ENCODE data around the gene CCDC157. TPM values are rescaled to one million over a fixed set of nuclear protein-coding genes. Genes with fewer than 3 reads are reported as not detected.

Gene CCDC157
- total RNA-seq, 1 donor from 2014 or later: 0.53 TPM

DNA sequence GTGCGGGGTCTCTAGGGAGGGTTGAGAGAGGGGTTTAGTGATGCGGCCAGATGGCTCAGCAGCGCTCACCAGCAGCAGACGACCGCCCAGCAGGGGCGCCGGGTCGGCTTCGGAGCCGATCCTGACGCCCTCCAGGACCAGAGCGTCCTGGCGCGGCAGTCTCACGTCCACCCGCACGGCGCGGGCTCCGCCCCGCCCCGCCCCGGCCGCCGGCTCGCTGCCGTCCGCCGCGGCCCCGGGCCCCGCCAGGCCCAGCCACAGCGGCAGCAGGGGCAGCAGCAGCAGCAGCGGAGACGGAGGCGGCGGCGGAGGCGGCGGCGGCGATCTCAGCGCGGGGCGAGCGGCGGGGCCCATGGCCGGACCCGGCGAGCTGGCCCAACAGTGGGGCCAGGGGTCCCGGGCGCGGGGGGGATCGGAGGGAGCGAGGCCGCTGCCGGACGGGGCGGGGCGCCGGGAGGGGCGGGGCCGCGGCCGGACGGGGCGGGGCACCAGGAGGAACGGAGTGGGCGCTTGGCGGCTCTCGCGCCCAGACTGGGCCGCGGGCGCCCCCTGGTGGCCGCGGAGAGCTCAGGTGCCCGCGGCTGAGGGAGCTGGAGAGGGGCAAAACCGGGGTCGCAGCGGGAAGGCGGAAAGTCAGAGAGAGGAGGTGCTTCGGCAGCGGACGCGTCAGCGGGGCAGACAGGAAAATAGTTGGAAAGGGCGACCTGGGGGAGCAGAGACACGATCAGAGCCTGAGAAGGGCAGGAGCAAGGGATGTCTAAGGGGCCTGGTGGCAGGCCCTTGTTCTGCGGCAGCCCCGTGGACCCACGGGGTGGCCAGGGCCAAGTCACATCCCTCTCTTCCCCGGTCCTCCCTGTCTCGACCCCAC, 30.4 kb downstream of the CCDC157 start, which contains the start of gene RNF215:
Gene RNF215 (minus strand): TSS at position 452 of the 868 bp plus-strand sequence. CDS start 98 bp downstream, at position 354.
- DNase-seq (ENCODE audit: low read depth): peak; percentile 27
- FAIRE-seq: no peak
- Histone ChIP-seq H3K27me3 (ENCODE audit: control insufficient read depth, insufficient read depth, low read length) (no peaks in the 10 kb centered on the region), H3K36me3 (ENCODE audit: control insufficient read depth, insufficient read depth, low read length) (peaks cover 1% of the 10 kb centered on the region), H3K4me3 (ENCODE audit: low read depth, low read length) (peak within 1 kb of the TSS; percentile 51)
- TF ChIP-seq, protein P1, sequence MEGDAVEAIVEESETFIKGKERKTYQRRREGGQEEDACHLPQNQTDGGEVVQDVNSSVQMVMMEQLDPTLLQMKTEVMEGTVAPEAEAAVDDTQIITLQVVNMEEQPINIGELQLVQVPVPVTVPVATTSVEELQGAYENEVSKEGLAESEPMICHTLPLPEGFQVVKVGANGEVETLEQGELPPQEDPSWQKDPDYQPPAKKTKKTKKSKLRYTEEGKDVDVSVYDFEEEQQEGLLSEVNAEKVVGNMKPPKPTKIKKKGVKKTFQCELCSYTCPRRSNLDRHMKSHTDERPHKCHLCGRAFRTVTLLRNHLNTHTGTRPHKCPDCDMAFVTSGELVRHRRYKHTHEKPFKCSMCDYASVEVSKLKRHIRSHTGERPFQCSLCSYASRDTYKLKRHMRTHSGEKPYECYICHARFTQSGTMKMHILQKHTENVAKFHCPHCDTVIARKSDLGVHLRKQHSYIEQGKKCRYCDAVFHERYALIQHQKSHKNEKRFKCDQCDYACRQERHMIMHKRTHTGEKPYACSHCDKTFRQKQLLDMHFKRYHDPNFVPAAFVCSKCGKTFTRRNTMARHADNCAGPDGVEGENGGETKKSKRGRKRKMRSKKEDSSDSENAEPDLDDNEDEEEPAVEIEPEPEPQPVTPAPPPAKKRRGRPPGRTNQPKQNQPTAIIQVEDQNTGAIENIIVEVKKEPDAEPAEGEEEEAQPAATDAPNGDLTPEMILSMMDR (IDR thresholded peaks at IDR 0.05; ENCODE audit: insufficient read depth, low read length, severe bottlenecking): peak; percentile 87

DNA sequence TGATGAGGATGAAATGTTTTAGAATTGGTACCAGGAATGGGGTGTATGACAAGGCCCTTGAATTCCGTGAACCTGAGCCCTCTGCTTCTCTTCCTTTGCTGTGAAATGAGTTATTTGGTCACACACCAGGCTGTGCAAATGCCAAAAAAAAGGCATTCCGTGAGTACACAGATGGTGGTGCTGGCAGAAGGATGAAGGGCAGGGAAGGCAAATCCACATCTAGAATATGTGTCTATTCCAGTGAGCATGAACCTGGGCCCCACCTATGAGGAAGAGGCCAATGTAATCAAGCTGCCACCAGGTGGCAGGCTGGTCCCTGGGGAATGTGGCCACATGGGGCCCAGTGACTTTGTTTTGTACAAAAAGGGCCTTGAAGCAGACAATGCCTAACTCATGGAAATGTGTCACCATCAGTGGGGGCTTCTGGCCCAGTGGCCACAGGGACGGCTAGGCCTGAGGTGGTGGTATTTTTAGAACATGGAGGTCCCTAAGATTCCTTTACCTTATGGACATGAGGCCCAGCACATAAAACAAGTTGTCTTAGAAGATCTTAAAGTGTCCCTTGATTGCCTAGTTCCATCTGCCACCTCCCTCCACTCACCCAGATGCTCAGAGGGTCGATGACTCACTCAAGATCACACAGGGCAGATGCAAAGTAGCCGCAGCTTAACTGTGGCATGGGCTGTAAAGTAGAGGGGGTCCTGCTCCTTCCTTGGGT, 34.3 kb downstream of the CCDC157 start:
- DNase-seq (ENCODE audit: low read depth): peak; percentile 61
- peak; percentile 84 for FAIRE-seq
- no peaks in the 10 kb centered on the region for H3K27me3 ChIP-seq (ENCODE audit: control insufficient read depth, insufficient read depth, low read length)
- no peak overlapping the region for H3K4me3 ChIP-seq (ENCODE audit: low read depth, low read length)
- TF ChIP-seq, protein P1 (IDR thresholded peaks at IDR 0.05; ENCODE audit: insufficient read depth, low read length, severe bottlenecking): peak; percentile 88
- H3K36me3 ChIP-seq (ENCODE audit: control insufficient read depth, insufficient read depth, low read length): no peaks in the 10 kb centered on the region

DNA sequence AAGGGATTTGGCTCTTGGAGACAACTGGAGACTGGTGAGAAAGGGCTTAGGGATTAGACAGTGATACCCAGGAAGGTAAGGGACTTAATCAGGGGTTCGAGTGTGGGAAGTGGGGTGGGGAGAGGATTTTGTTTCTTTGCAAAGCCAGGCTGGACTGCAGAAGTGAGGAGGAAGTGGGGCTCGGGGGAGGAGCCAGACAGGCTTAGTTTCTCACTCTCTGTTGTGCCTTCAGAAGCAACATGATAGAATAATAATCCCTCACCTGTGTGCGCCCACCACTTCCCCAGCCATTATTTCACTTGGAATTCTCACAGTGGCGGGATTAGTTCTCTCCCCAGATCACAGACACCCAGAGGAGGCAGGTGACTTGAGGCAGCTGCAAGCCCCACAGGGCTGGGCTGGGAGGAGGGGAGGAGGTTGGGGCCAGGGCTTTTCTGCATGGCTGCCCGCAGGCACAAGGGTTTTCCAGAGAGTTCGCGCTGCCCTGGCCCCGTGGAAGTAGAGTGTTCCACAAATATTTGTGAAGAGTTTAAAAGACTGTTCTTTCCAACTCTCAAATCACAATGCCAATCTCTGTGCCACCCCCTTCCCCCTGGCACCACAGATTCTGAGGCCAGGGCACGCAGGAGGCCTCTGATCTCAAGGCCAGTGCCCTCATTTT, 36.0 kb downstream of the CCDC157 start:
- no peak for FAIRE-seq
- TF ChIP-seq, protein P1 (IDR thresholded peaks at IDR 0.05; ENCODE audit: insufficient read depth, low read length, severe bottlenecking): no peak
- H3K36me3 ChIP-seq (ENCODE audit: control insufficient read depth, insufficient read depth, low read length): no peaks in the 10 kb centered on the region
- H3K4me3 ChIP-seq (ENCODE audit: low read depth, low read length): no peak overlapping the region
- no peaks in the 10 kb centered on the region for H3K27me3 ChIP-seq (ENCODE audit: control insufficient read depth, insufficient read depth, low read length)
- no peak for DNase-seq (ENCODE audit: low read depth)

DNA sequence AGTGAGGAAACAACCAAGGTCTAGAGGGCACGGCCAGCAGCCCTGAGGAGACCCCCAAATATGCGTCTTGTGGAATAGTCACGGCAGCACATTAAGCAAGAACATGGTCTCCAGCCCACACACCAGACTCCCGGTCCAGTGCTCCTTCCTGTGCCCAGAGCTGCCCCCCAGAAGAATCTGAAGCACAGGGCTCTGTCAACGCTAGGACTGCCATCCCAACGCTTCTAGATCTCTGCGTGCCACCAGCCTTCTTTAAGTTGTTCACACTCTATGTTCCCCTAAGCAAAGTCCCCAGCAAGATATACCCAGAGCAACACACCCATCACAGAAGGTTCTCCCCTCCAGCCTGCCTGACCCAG, 36.5 kb downstream of the CCDC157 start:
- no peaks in the 10 kb centered on the region for H3K36me3 ChIP-seq (ENCODE audit: control insufficient read depth, insufficient read depth, low read length)
- no peak for DNase-seq (ENCODE audit: low read depth)
- no peak for FAIRE-seq
- no peak overlapping the region for H3K4me3 ChIP-seq (ENCODE audit: low read depth, low read length)
- TF ChIP-seq, protein P1 (IDR thresholded peaks at IDR 0.05; ENCODE audit: insufficient read depth, low read length, severe bottlenecking): no peak
- no peaks in the 10 kb centered on the region for H3K27me3 ChIP-seq (ENCODE audit: control insufficient read depth, insufficient read depth, low read length)

DNA sequence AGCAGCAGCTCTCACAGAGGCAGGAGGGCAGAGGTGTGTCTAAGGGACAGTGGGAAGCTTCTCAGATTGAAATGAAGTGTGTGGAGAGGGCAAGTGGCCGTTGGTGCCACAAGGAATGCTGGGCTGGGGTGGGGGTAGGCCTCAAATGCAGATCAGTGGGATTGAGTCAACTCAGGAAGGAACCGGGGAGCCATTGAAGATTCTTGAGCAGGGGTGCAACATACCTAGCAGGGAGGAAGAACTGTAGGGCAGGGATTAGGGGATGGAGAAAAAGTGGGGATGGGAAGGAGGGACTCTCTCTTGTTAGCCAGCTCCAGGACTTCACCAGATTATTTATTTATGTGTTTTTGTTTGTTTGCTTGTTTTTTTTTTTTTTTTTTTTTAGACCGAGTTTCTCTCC, 37.1 kb downstream of the CCDC157 start:
- H3K36me3 ChIP-seq (ENCODE audit: control insufficient read depth, insufficient read depth, low read length): no peaks in the 10 kb centered on the region
- H3K27me3 ChIP-seq (ENCODE audit: control insufficient read depth, insufficient read depth, low read length): no peaks in the 10 kb centered on the region
- DNase-seq (ENCODE audit: low read depth): no peak
- no peak for FAIRE-seq
- no peak overlapping the region for H3K4me3 ChIP-seq (ENCODE audit: low read depth, low read length)
- TF ChIP-seq, protein P1 (IDR thresholded peaks at IDR 0.05; ENCODE audit: insufficient read depth, low read length, severe bottlenecking): no peak
